Fibroblast of skin of right quadriceps (primary cell): ENCODE results near the gene PSEN1.

Source experiments
- DNase-seq: peaks from one replicate; pipeline ENCODE4 v3.0.0-alpha.2; 2013

Gene PSEN1

GRCh38 chr14:73221945-73222344 is 85.6 kb downstream of the PSEN1 start:
- DNase-seq = peak; percentile 63

GRCh38 chr14:73223049-73223448 is 86.7 kb downstream of the PSEN1 start:
- peak; percentile 40 for DNase-seq

- no peak for DNase-seq
These were observed 89.2 kb downstream of the PSEN1 start for GRCh38 chr14:73225496-73225895.

- peak; percentile 83 for DNase-seq
These were observed 91.8 kb downstream of the PSEN1 start for GRCh38 chr14:73227812-73228781.

GRCh38 chr14:73230051-73230450 is 93.7 kb downstream of the PSEN1 start:
- no peak for DNase-seq

GRCh38 chr14:73231981-73232851 is 95.9 kb downstream of the PSEN1 start:
- DNase-seq = no peak

- no peak for DNase-seq
These were observed 96.7 kb downstream of the PSEN1 start for GRCh38 chr14:73232984-73233383.

GRCh38 chr14:73233564-73233963 is 97.3 kb downstream of the PSEN1 start:
- DNase-seq = no peak

- DNase-seq = no peak
These were observed 97.7 kb downstream of the PSEN1 start for GRCh38 chr14:73234029-73234428.

- DNase-seq = no peak
These were observed 98.5 kb downstream of the PSEN1 start for GRCh38 chr14:73234586-73235394.

GRCh38 chr14:73235531-73236155 is 99.3 kb downstream of the PSEN1 start:
- DNase-seq = no peak

GRCh38 chr14:73236157-73236556 is 99.8 kb downstream of the PSEN1 start:
- no peak for DNase-seq

- DNase-seq = no peak
These were observed 100.5 kb downstream of the PSEN1 start for GRCh38 chr14:73236752-73237218.

GRCh38 chr14:73237219-73237785 is 101.0 kb downstream of the PSEN1 start, which contains the start of gene PAPLN:
Gene PAPLN (plus strand): TSS chr14:73237506. CDS start chr14:73239779, 2,273 bp downstream.
- no peak for DNase-seq

- no peak for DNase-seq
These were observed 101.6 kb downstream of the PSEN1 start for GRCh38 chr14:73237786-73238423.

- DNase-seq = peak; percentile 87
These were observed 102.1 kb downstream of the PSEN1 start for GRCh38 chr14:73238424-73238852.

- DNase-seq = no peak
These were observed 102.6 kb downstream of the PSEN1 start for GRCh38 chr14:73238941-73239340.

- DNase-seq = peak; percentile 64
These were observed 103.3 kb downstream of the PSEN1 start for GRCh38 chr14:73239393-73240241.

- no peak for DNase-seq
These were observed 104.6 kb downstream of the PSEN1 start for GRCh38 chr14:73240816-73241480.
